Measurements from ENCODE around the gene HYI.

HYI gene

DNA sequence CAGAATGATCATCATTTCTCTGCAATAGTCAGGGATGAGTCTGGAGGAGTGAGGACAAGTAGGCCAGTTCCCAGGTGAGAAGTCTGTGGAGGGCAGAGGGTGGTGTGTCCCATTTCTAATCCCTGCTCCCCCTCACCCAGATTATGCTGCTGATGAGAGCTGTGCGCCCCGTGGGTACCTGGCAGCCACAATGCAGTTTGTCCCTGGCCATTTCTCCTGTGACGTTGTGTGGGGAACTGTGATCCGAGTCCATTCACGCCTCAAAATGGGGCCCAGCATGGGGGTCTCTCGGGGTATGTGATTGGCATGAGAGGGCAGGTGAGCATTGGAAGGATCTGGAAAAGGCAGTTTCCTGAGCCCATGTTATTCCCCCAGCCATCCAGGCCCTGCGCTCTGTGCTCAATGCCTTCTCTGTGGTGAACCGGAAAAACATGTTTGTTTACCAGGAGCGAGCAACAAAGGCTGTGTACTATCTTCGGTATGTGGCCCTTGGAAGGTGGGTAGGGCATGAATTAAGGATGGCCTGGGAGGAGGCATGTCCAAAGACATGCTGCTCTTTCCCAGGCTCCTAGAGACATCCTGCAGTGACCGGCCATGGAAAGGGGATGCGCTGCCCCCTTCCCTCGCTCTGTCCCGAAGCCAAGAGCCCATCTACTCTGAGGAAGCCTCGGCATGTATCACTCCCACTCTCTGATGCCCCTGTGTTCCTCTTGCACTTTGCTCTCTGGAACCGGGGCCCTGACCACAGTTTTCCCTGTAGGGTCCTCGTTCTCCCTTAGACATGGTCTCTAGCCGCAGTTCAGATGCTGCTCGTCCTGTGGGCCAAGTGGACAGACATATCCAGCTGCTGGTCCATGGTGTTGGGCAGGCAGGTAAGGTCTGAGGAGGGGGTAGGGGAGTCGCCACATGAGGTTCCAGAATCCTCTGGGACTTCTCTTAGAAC is 16.4 kb downstream of the HYI start:
- no peak overlapping the region for H3K27ac ChIP-seq
- no peak for TF ChIP-seq ZFX (IDR thresholded peaks at IDR 0.05; ENCODE audit: borderline replicate concordance)
- TF ChIP-seq, protein P1, sequence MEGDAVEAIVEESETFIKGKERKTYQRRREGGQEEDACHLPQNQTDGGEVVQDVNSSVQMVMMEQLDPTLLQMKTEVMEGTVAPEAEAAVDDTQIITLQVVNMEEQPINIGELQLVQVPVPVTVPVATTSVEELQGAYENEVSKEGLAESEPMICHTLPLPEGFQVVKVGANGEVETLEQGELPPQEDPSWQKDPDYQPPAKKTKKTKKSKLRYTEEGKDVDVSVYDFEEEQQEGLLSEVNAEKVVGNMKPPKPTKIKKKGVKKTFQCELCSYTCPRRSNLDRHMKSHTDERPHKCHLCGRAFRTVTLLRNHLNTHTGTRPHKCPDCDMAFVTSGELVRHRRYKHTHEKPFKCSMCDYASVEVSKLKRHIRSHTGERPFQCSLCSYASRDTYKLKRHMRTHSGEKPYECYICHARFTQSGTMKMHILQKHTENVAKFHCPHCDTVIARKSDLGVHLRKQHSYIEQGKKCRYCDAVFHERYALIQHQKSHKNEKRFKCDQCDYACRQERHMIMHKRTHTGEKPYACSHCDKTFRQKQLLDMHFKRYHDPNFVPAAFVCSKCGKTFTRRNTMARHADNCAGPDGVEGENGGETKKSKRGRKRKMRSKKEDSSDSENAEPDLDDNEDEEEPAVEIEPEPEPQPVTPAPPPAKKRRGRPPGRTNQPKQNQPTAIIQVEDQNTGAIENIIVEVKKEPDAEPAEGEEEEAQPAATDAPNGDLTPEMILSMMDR (IDR thresholded peaks at IDR 0.05) = no peak

DNA sequence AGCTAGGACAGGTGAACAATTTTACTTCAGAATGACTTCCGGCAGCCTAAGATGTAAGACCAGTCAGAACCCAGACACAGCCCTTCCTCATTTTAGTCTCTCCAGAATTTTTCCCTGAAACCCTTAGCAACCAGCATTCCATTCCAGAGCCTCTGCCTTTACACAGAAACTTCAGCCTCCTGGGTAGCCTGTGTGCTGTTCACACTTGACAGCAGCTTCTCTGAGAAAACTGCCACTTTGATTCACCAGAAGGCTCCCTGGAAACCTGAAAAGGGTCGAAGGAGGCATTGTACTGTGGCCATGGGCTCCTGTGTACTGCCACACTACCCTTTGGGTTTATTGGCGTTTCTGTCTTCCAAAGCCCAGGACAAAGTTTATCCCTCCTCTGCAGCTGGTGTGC is 17.4 kb downstream of the HYI start:
- no peak overlapping the region for H3K27ac ChIP-seq
- TF ChIP-seq ZFX (IDR thresholded peaks at IDR 0.05; ENCODE audit: borderline replicate concordance) = no peak
- TF ChIP-seq, protein P1 (IDR thresholded peaks at IDR 0.05) = no peak

DNA sequence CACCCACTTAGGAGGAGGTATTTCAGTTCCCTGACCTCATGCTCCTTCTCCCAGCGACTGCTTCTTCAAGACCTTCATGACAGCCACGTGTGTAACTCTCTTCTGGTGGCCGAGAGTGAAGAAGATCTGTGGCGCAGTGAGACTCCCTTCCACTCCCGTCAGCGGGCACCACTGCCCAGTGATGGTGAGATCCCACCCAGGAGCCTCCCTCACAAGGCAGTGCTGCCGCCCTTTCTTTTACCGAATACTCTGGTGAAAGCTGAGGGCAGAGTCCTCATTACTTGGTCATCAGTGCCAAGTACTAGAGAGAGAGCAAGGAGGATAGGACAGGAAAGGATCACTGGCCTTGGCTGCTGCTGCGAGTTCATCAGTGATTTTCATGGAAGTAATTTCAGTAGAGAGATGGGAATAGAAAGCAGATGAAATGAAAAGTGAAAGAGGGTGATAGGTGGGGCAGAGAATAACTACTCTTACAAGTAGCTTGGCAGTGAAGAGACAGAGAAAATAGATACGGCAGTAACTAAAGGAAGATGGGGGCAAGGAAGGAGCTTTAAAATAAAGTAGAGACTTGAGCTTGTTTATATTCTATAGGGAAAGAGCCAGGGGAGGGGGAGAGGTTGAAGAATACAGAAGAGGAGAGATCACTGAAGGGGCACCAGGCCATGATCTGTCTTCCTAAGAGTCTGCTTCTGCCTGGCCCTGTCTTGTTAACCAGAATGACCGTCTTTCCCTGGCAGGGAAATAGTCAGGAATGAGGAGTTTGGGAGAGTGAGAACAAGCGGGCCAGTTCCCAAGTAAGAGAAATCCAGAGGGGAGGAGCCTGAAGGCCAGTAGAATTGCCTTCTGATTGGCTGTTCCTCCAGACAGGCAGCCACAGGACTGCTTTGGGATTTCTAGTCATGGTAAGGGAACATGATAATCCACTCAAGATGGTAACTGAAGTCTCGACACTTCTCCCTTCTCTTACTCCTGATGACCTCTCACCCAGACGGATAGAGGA is 18.3 kb downstream of the HYI start:
- TF ChIP-seq, protein P1 (IDR thresholded peaks at IDR 0.05) = no peak
- no peak for TF ChIP-seq ZFX (IDR thresholded peaks at IDR 0.05; ENCODE audit: borderline replicate concordance)
- no peak overlapping the region for H3K27ac ChIP-seq

DNA sequence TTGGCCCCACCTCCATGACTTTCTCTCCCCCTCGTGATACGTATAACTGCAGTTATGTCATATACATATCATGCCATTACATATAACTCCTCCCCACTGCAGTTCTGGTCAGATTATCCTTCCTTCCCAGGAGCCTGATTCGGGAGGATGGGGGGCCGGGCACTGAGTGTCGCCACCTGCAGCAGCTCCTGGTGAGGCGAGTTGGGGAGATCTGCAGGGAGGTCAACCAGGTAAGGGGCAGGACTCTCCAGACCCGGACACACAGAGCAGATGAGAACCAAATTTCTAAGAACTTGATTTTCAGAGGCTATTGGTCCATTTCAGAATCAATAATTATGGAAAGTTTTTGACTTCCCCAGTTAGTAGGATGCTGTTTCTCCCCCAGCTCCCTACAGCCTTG is 19.5 kb downstream of the HYI start:
- no peak overlapping the region for H3K27ac ChIP-seq
- TF ChIP-seq, protein P1 (IDR thresholded peaks at IDR 0.05) = no peak
- no peak for TF ChIP-seq ZFX (IDR thresholded peaks at IDR 0.05; ENCODE audit: borderline replicate concordance)

DNA sequence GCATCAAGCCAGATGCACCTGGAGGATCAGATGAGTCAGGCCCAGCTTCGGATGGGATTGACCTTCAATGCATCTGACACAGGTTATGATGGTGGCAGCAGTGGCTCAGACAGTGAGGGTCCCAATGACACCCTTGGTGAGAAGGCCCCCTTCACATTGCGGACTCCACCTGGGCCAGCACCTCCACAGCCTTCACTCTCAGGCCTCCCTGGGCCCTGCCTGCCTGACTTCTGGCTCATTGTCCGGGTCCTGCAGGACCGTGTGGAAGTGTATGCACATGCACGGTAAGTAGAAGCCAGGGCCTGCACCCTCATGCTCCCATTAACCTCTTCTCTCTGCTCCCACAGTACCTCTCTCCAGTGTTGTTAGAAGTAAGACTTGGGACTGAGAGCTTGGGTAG is 20.8 kb downstream of the HYI start:
- H3K27ac ChIP-seq = no peak overlapping the region
- TF ChIP-seq ZFX (IDR thresholded peaks at IDR 0.05; ENCODE audit: borderline replicate concordance) = no peak

DNA sequence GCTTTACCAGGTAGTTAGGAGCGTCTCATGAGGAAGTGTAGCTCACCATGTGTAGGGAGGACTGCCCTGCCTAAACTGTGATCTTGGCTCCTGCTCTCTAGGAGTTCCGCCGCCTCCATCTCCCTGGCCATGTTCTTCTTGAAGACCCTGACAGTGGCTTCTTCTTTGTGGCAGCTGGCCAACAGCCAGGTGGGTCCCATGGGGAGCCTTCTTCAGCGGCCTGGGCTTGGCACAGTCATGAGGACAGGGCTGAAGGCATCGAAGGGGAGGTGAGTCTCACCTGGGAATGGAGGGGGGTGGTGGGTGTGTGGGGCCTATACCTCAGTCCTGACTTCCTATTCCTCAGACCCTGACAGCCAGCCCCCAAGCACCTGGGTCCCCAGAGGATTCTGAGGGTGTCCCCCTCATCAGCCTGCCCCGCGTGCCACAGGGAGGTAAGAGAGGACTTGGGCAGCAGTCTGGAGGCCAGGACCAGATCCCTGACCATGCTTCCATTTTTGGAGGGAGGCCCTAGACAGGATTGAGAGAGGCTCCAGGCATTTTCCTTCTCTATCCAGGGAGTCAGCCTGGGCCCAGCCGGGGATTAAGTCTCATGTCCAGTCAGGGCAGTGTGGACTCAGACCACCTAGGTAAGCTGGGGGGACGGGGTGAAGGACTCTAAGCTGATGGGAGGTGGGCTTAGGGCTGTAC is 21.4 kb downstream of the HYI start:
- no peak overlapping the region for H3K27ac ChIP-seq
- TF ChIP-seq, protein P1 (IDR thresholded peaks at IDR 0.05) = no peak
- no peak for TF ChIP-seq ZFX (IDR thresholded peaks at IDR 0.05; ENCODE audit: borderline replicate concordance)

DNA sequence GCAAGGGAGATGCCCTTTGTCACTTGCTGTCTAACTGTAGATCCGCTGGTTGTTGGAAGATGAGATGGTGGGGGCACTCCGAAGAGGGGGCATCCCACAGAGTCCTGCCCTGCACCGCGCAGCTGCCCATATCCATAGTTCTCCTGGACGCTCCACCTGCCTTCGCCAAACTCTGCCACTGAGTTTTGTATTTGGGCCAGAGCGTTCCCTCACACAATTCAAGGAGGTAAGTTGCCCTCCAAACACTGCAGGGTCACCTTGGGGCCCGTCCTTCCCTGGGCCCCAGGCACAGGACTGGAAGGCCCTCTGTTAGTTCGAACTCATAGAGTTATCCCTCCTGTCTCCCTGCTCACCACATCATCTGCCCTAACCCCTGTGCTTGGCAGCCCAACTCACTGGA is 22.1 kb downstream of the HYI start:
- H3K27ac ChIP-seq = no peak overlapping the region
- TF ChIP-seq, protein P1 (IDR thresholded peaks at IDR 0.05) = no peak
- TF ChIP-seq ZFX (IDR thresholded peaks at IDR 0.05; ENCODE audit: borderline replicate concordance) = no peak
